ENCODE results near the gene CENPN. TPM values are rescaled to one million over a fixed set of nuclear protein-coding genes. Genes with fewer than 3 reads are reported as not detected.

The CENPN gene
- total and polyA plus RNA-seq, 10 of the 15 experiments (the other 5 are each of a cell fraction or from before 2014, with no cell fraction given), result 39.8 to 143 (median 66.8) TPM

GRCh38 chr16:81061871-81062608 is 55.0 kb downstream of the CENPN start (continued):
- no peak for TF ChIP-seq IRF3 (IDR thresholded peaks at IDR 0.05)
- TF ChIP-seq MLLT1 (IDR thresholded peaks at IDR 0.05), result no peak
- TF ChIP-seq HDAC6 (IDR thresholded peaks at IDR 0.05; ENCODE audit: unreplicated experiment), result no peak
- no peak for TF ChIP-seq ZNF217 (IDR thresholded peaks at IDR 0.05)
- TF ChIP-seq GABPA (IDR thresholded peaks at IDR 0.05; ENCODE audit: low read depth), result no peak

GRCh38 chr16:81066681-81067080 is 59.7 kb downstream of the CENPN start:
- CTCF ChIA-PET, result no interaction called here
- DNase-seq (ENCODE audit: low read depth, low spot score), result no peak
- BruUV-seq (replicated peaks), result no TSS peak
- SMC1A ChIA-PET (ENCODE audit: uncharacterized antibody, unreplicated experiment), result interaction anchor here (1.3 kb wide), 1 partner anchor 9 kb away, joined by 5 read pairs; no protein-coding TSS in a partner anchor
- Histone ChIP-seq H3K4me2 (ENCODE audit: control insufficient read depth, insufficient read depth) (no peak overlapping the region), H3K4me1 (ENCODE audit: control insufficient read depth, insufficient read depth, low read length) (no peaks in the 10 kb centered on the region), H3K9ac (ENCODE audit: control insufficient read depth, insufficient read depth, low read length) (no peak overlapping the region), H3K36me3 (ENCODE audit: control insufficient read depth in 2 of 2, insufficient read depth in 2 of 2, low read length in 1 of 2) (no peaks in the 10 kb centered on the region; a peak in 1 of 4 replicates), H3K9me3 (replicated peaks; ENCODE audit: control insufficient read depth, insufficient read depth, low read length) (no peaks in the 10 kb centered on the region), H2AFZ (ENCODE audit: control insufficient read depth, low read depth, low read length) (no peak overlapping the region), H3K27me3 (replicated peaks in 1 of 2; ENCODE audit: control insufficient read depth in 2 of 2, insufficient read depth in 2 of 2, low read length in 1 of 2) (no peaks in the 10 kb centered on the region), H3K4me3 (no peak overlapping the region), H4K20me1 (ENCODE audit: control insufficient read depth, insufficient read depth) (no peaks in the 10 kb centered on the region), H3K79me2 (ENCODE audit: control insufficient read depth, insufficient read depth, low read length) (no peaks in the 10 kb centered on the region), H3K27ac (ENCODE audit: control insufficient read depth, insufficient read depth) (no peak overlapping the region)
- POLR2A ChIA-PET, result no interaction called here
- TF ChIP-seq, protein P1, sequence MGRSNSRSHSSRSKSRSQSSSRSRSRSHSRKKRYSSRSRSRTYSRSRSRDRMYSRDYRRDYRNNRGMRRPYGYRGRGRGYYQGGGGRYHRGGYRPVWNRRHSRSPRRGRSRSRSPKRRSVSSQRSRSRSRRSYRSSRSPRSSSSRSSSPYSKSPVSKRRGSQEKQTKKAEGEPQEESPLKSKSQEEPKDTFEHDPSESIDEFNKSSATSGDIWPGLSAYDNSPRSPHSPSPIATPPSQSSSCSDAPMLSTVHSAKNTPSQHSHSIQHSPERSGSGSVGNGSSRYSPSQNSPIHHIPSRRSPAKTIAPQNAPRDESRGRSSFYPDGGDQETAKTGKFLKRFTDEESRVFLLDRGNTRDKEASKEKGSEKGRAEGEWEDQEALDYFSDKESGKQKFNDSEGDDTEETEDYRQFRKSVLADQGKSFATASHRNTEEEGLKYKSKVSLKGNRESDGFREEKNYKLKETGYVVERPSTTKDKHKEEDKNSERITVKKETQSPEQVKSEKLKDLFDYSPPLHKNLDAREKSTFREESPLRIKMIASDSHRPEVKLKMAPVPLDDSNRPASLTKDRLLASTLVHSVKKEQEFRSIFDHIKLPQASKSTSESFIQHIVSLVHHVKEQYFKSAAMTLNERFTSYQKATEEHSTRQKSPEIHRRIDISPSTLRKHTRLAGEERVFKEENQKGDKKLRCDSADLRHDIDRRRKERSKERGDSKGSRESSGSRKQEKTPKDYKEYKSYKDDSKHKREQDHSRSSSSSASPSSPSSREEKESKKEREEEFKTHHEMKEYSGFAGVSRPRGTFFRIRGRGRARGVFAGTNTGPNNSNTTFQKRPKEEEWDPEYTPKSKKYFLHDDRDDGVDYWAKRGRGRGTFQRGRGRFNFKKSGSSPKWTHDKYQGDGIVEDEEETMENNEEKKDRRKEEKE (IDR thresholded peaks at IDR 0.05), result no peak
- TF ChIP-seq ZZZ3 (IDR thresholded peaks at IDR 0.05; ENCODE audit: control insufficient read depth, insufficient read length, low read depth) (no peak), JUNB (IDR thresholded peaks at IDR 0.05) (no peak), SKIL (IDR thresholded peaks at IDR 0.05; ENCODE audit: low read depth, poor library complexity, severe bottlenecking) (no peak), ZNF274 (IDR thresholded peaks at IDR 0.05; ENCODE audit: insufficient read depth, insufficient read length) (no peak), CHD1 (IDR thresholded peaks at IDR 0.05; ENCODE audit: low read depth, low read length) (no peak)
- TF ChIP-seq, protein P2, sequence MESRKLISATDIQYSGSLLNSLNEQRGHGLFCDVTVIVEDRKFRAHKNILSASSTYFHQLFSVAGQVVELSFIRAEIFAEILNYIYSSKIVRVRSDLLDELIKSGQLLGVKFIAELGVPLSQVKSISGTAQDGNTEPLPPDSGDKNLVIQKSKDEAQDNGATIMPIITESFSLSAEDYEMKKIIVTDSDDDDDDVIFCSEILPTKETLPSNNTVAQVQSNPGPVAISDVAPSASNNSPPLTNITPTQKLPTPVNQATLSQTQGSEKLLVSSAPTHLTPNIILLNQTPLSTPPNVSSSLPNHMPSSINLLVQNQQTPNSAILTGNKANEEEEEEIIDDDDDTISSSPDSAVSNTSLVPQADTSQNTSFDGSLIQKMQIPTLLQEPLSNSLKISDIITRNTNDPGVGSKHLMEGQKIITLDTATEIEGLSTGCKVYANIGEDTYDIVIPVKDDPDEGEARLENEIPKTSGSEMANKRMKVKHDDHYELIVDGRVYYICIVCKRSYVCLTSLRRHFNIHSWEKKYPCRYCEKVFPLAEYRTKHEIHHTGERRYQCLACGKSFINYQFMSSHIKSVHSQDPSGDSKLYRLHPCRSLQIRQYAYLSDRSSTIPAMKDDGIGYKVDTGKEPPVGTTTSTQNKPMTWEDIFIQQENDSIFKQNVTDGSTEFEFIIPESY (IDR thresholded peaks at IDR 0.05), result no peak
- in situ Hi-C loops (cut with MboI) (no loop called here), intact Hi-C loops (cut with micrococcal nuclease; ENCODE audit: unreplicated experiment) (no loop called here)
- no peak for FAIRE-seq
- WGBS (ENCODE audit: insufficient coverage, insufficient replicate concordance, low lambda C conversion rate, missing lambda C conversion rate), result 72% methylated on average over 4 of the region's 4 CpGs
- no peak for ATAC-seq
- RAD21 ChIA-PET (ENCODE audit: unreplicated experiment), result no interaction called here

All from GM12878 (cell line).